ENCODE data around the gene TPBG. TPM values are rescaled to one million over a fixed set of nuclear protein-coding genes. Genes with fewer than 3 reads are reported as not detected.

The TPBG gene
- total and polyA plus RNA-seq, 2 of the 4 experiments (the other 2 are of a cell fraction), result 19.7 to 71.7 TPM

DNA sequence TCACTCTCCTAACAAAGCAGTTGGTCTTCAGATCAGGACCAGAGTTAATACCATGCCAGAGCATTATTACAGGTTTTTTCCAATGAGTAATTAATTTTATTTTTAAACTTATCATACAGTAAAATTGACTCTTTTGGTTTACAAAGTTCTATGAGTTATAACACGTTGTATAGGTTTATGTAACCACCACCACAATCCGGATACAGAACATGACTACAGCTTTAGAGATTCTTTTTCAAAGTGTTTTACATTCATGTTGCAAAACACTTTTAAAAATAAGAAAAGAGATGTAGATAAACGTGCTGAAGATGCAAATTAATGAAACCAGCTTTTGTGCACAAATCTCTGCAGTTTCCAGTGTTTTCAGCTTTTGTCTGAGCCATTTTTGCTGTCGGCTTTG is 1.5 kb upstream of the TPBG start:
- Histone ChIP-seq H3K36me3 (ENCODE audit: control insufficient read depth, insufficient read depth, low read length) (peaks cover 12% of the 10 kb centered on the region), H3K14ac (replicated peaks; ENCODE audit: low read depth, low read length) (peak overlapping the region; percentile 79), H3K79me1 (ENCODE audit: low read depth in 1 of 2, low read length in 2 of 2) (peaks cover 0 to 24% of the 10 kb centered on the region in 2 experiments; a peak in 3 of 4 replicates), H2BK20ac (ENCODE audit: low read depth, low read length) (peak overlapping the region; percentile 47), H4K20me1 (ENCODE audit: insufficient read depth, low read length) (peaks cover 18% of the 10 kb centered on the region), H2AK5ac (ENCODE audit: low read depth, low read length) (no peak overlapping the region), H3K9ac (ENCODE audit: low read depth, low read length) (peak overlapping the region; percentile 97; the same call in 1 of the 2 replicates), H3K18ac (ENCODE audit: low read depth, low read length) (peak overlapping the region; percentile 53; the same call in 1 of the 2 replicates), H3K4me3 (ENCODE audit: insufficient read depth, low read depth, low read length) (no peak overlapping the region), H4K91ac (ENCODE audit: insufficient read depth, low read depth, low read length) (no peak overlapping the region), H3K23ac (ENCODE audit: low read depth, low read length) (peak overlapping the region; percentile 94; the same call in 1 of the 2 replicates), H2BK5ac (ENCODE audit: low read depth, low read length, poor library complexity, severe bottlenecking) (peak overlapping the region; percentile 71), H3K27ac (ENCODE audit: insufficient read depth, low read length) (no peak overlapping the region), H3K9me3 (ENCODE audit: control insufficient read depth, insufficient read depth, low read length) (no peaks in the 10 kb centered on the region), H3K27me3 (ENCODE audit: control insufficient read depth, insufficient read depth, low read length) (no peaks in the 10 kb centered on the region), H3K4me2 (ENCODE audit: low read depth, low read length) (peak overlapping the region; percentile 80; the same call in 1 of the 2 replicates), H2AFZ (replicated peaks; ENCODE audit: low read length, poor library complexity) (no peak overlapping the region), H3K4ac (ENCODE audit: low read depth, low read length) (no peak overlapping the region), H2AK9ac (replicated peaks; ENCODE audit: low read depth, low read length, poor library complexity) (no peak overlapping the region), H4K5ac (ENCODE audit: low read depth, low read length) (peak overlapping the region; percentile 13; the same call in 1 of the 2 replicates), H4K8ac (ENCODE audit: low read depth in 2 of 2, low read length in 2 of 2) (peak overlapping the region; percentile 22 to 31; a peak in 1 of 4 replicates), H3K56ac (ENCODE audit: extremely low read depth, insufficient read depth, low read length) (no peak overlapping the region), H3K4me1 (ENCODE audit: control insufficient read depth, insufficient read depth, low read length) (peaks cover 8% of the 10 kb centered on the region), H2BK120ac (ENCODE audit: low read depth, low read length) (peak overlapping the region; percentile 83), H3K9me1 (ENCODE audit: insufficient read depth, low read length) (peaks cover 9% of the 10 kb centered on the region), H2BK15ac (ENCODE audit: low read depth, low read length) (peak overlapping the region; percentile 73; the same call in 2 of the 3 replicates)
- intact Hi-C loops (cut with micrococcal nuclease), result loop anchor here (5.0 to 10.0 kb wide), 2 partner anchors 90 to 1153 kb away; partner anchors contain the start of gene PRSS35
- ChIA-PET CTCF (interaction anchor here (0.7 kb wide), 2 partner anchors 27 to 242 kb away, joined by 9 read pairs; no protein-coding TSS in a partner anchor), POLR2A (ENCODE audit: unreplicated experiment) (no interaction called here)
- BruUV-seq (replicated peaks), result no TSS peak
- TF ChIP-seq CTCF (conservative IDR thresholded peaks at IDR 0.05; ENCODE audit: low read depth, low read length) (no peak), CHD1 (IDR thresholded peaks at IDR 0.05; ENCODE audit: low read depth, low read length) (no peak)
- no CpG with 5 or more reads among the region's 4 CpGs for WGBS, 2 experiments (ENCODE audit: extremely low coverage in 2 of 2, insufficient read length in 1 of 2)
- DNase-seq (no peak), ATAC-seq (ENCODE audit: low read depth) (no peak)
- in situ Hi-C loops (cut with MboI; ENCODE audit: low sequenced_read_pairs), result loop anchor here (25.0 kb wide), 1 partner anchor 700 kb away; the partner anchor contains the start of genes DOP1A and UBE3D
- dilution Hi-C loops (cut with HindIII; ENCODE audit: low sequenced_read_pairs, unreplicated experiment), result no loop called here
